Measurements from ENCODE around the gene SRM.
A peak's percentile ranks its signal among the peaks of the same experiment; 100 is the strongest.
"Not testable (repeated sequence)": the region's sequence is repeated elsewhere in the genome, so short reads cannot be mapped to it uniquely, and the experiment has no call there.

SRM gene

GRCh38 chr1:11059968-11060830 is at the start of gene SRM:
TSS of gene SRM (minus strand) at chr1:11060018. CDS start at chr1:11059943, 75 bp downstream.
- peak within 1 kb of the TSS; percentile 97 for H3K27ac Mint-ChIP-seq
- peaks cover 60% of the 10 kb centered on the region for H3K36me3 Mint-ChIP-seq (ENCODE audit: low read depth)
- peaks cover 57% of the 10 kb centered on the region for H3K4me1 Mint-ChIP-seq (ENCODE audit: low read depth)
- peak within 1 kb of the TSS; percentile 95 for H3K4me3 Mint-ChIP-seq
- no peaks in the 10 kb centered on the region for H3K9me3 Mint-ChIP-seq
- no peaks in the 10 kb centered on the region for H3K27me3 Mint-ChIP-seq

GRCh38 chr1:11109047-11109760 is 49.4 kb upstream of the SRM start:
- H3K4me1 Mint-ChIP-seq (ENCODE audit: low read depth), result no peaks in the 10 kb centered on the region
- peaks cover 54% of the 10 kb centered on the region for H3K36me3 Mint-ChIP-seq (ENCODE audit: low read depth)
- H3K9me3 Mint-ChIP-seq, result no peaks in the 10 kb centered on the region
- H3K4me3 Mint-ChIP-seq, result no peak overlapping the region
- no peaks in the 10 kb centered on the region for H3K27me3 Mint-ChIP-seq
- no peak overlapping the region for H3K27ac Mint-ChIP-seq

GRCh38 chr1:11107599-11107998 is 47.8 kb upstream of the SRM start:
- no peak overlapping the region for H3K4me3 Mint-ChIP-seq
- no peaks in the 10 kb centered on the region for H3K4me1 Mint-ChIP-seq (ENCODE audit: low read depth)
- no peak overlapping the region for H3K27ac Mint-ChIP-seq
- peaks cover 44% of the 10 kb centered on the region for H3K36me3 Mint-ChIP-seq (ENCODE audit: low read depth)
- H3K27me3 Mint-ChIP-seq, result no peaks in the 10 kb centered on the region
- H3K9me3 Mint-ChIP-seq, result no peaks in the 10 kb centered on the region

- H3K27me3 Mint-ChIP-seq, result no peaks in the 10 kb centered on the region
- H3K4me3 Mint-ChIP-seq, result no peak overlapping the region
- H3K9me3 Mint-ChIP-seq, result no peaks in the 10 kb centered on the region
- no peaks in the 10 kb centered on the region for H3K4me1 Mint-ChIP-seq (ENCODE audit: low read depth)
- H3K36me3 Mint-ChIP-seq (ENCODE audit: low read depth), result peaks cover 39% of the 10 kb centered on the region
- no peak overlapping the region for H3K27ac Mint-ChIP-seq
These were observed 45.8 kb upstream of the SRM start for GRCh38 chr1:11105586-11105985.

- Mint-ChIP-seq H3K9me3 (no peaks in the 10 kb centered on the region), H3K4me3 (no peak overlapping the region), H3K27me3 (no peaks in the 10 kb centered on the region), H3K4me1 (ENCODE audit: low read depth) (peaks cover 12% of the 10 kb centered on the region), H3K27ac (peak overlapping the region; percentile 58), H3K36me3 (ENCODE audit: low read depth) (peaks cover 14% of the 10 kb centered on the region)
These were observed 41.5 kb upstream of the SRM start for GRCh38 chr1:11101347-11101746.

- H3K4me1 Mint-ChIP-seq (ENCODE audit: low read depth), result peaks cover 12% of the 10 kb centered on the region
- H3K27me3 Mint-ChIP-seq, H3K4me3 Mint-ChIP-seq, H3K9me3 Mint-ChIP-seq, H3K27ac Mint-ChIP-seq: not testable (repeated sequence)
- H3K36me3 Mint-ChIP-seq (ENCODE audit: low read depth), result peaks cover 12% of the 10 kb centered on the region
These were observed 41.0 kb upstream of the SRM start for GRCh38 chr1:11100806-11101205.

- Mint-ChIP-seq H3K4me1 (ENCODE audit: low read depth) (peaks cover 12% of the 10 kb centered on the region), H3K27ac (peak overlapping the region; percentile 91), H3K36me3 (ENCODE audit: low read depth) (peaks cover 17% of the 10 kb centered on the region), H3K4me3 (peak overlapping the region; percentile 98), H3K27me3 (no peaks in the 10 kb centered on the region), H3K9me3 (no peaks in the 10 kb centered on the region)
These were observed 40.3 kb upstream of the SRM start for GRCh38 chr1:11100149-11100493.

- Mint-ChIP-seq H3K27ac (peak within 1 kb of the TSS; percentile 91), H3K4me1 (ENCODE audit: low read depth) (peaks cover 12% of the 10 kb centered on the region), H3K4me3 (peak within 1 kb of the TSS; percentile 98), H3K36me3 (ENCODE audit: low read depth) (peaks cover 17% of the 10 kb centered on the region), H3K27me3 (no peaks in the 10 kb centered on the region), H3K9me3 (no peaks in the 10 kb centered on the region)
These were observed 39.7 kb upstream of the SRM start, which contains the start of gene EXOSC10 for GRCh38 chr1:11099310-11100148. TSS of gene EXOSC10 (minus strand) at chr1:11099869. CDS start at chr1:11099831, 38 bp downstream.

- Mint-ChIP-seq H3K27ac (peak overlapping the region; percentile 91), H3K4me3 (peak overlapping the region; percentile 98), H3K9me3 (no peaks in the 10 kb centered on the region), H3K4me1 (ENCODE audit: low read depth) (peaks cover 12% of the 10 kb centered on the region), H3K36me3 (ENCODE audit: low read depth) (peaks cover 17% of the 10 kb centered on the region), H3K27me3 (no peaks in the 10 kb centered on the region)
These were observed 39.1 kb upstream of the SRM start for GRCh38 chr1:11098931-11099309.

- H3K36me3 Mint-ChIP-seq (ENCODE audit: low read depth), result peaks cover 61% of the 10 kb centered on the region
- H3K27me3 Mint-ChIP-seq; H3K4me1 Mint-ChIP-seq (ENCODE audit: low read depth); H3K9me3 Mint-ChIP-seq; H3K27ac Mint-ChIP-seq; H3K4me3 Mint-ChIP-seq: not testable (repeated sequence)
These were observed 24.0 kb upstream of the SRM start for GRCh38 chr1:11083784-11084183.

- Mint-ChIP-seq H3K36me3 (ENCODE audit: low read depth) (peaks cover 57% of the 10 kb centered on the region), H3K27me3 (no peaks in the 10 kb centered on the region), H3K4me3 (no peak overlapping the region), H3K9me3 (no peaks in the 10 kb centered on the region), H3K27ac (no peak overlapping the region), H3K4me1 (ENCODE audit: low read depth) (no peaks in the 10 kb centered on the region)
These were observed 21.1 kb upstream of the SRM start for GRCh38 chr1:11080931-11081330.

GRCh38 chr1:11078631-11079030 is 18.8 kb upstream of the SRM start:
- Mint-ChIP-seq H3K27ac (no peak overlapping the region), H3K9me3 (no peaks in the 10 kb centered on the region), H3K36me3 (ENCODE audit: low read depth) (peaks cover 67% of the 10 kb centered on the region), H3K4me3 (no peak overlapping the region), H3K27me3 (no peaks in the 10 kb centered on the region), H3K4me1 (ENCODE audit: low read depth) (no peaks in the 10 kb centered on the region)

- H3K9me3 Mint-ChIP-seq; H3K27ac Mint-ChIP-seq; H3K27me3 Mint-ChIP-seq; H3K4me1 Mint-ChIP-seq (ENCODE audit: low read depth); H3K4me3 Mint-ChIP-seq: not testable (repeated sequence)
- peaks cover 77% of the 10 kb centered on the region for H3K36me3 Mint-ChIP-seq (ENCODE audit: low read depth)
These were observed 13.6 kb upstream of the SRM start for GRCh38 chr1:11073398-11073797.

- H3K4me3 Mint-ChIP-seq, result no peak overlapping the region
- peaks cover 8% of the 10 kb centered on the region for H3K4me1 Mint-ChIP-seq (ENCODE audit: low read depth)
- H3K9me3 Mint-ChIP-seq, result no peaks in the 10 kb centered on the region
- no peaks in the 10 kb centered on the region for H3K27me3 Mint-ChIP-seq
- peak overlapping the region; percentile 11 for H3K27ac Mint-ChIP-seq
- H3K36me3 Mint-ChIP-seq (ENCODE audit: low read depth), result peaks cover 81% of the 10 kb centered on the region
These were observed 12.5 kb upstream of the SRM start for GRCh38 chr1:11072216-11072917.
